Stimulated activated naive B cell treated with anti-CD40 and anti-IgM and Interleukin-4, amounts not matched to agents 10 μg/mL and 1 μg/mL and 100 μg/mL, for 72 hours (primary cell): ENCODE results near the gene LSP1.
A peak's percentile ranks its signal among the peaks of the same experiment; 100 is the strongest.

Experiments
- ATAC-seq, 2 donors: fragments of 150-1000 bp; cut with Tn5 transposase; replicated peaks; 2 replicates each; pipeline ENCODE4 v1.10.0; 2021; ENCODE audit warnings: moderate library complexity in 1 of 2
- DNase-seq: peaks from one replicate; pipeline ENCODE4 v3.0.0; 2021
- H3K27ac Mint-ChIP-seq: one replicate; pipeline ENCODE4 v1.8.0; 2022; ENCODE audit warnings: mild to moderate bottlenecking, mixed read lengths
- H3K27me3 Mint-ChIP-seq, 2 donors: one replicate each; pipeline ENCODE4 v1.8.0; 2022; ENCODE audit warnings: mixed read lengths in 2 of 2
- H3K36me3 Mint-ChIP-seq, 2 donors: one replicate each; pipeline ENCODE4 v1.8.0; 2022; ENCODE audit warnings: mixed read lengths in 2 of 2, mild to moderate bottlenecking in 1 of 2
- H3K4me1 Mint-ChIP-seq, 2 donors: one replicate each; pipeline ENCODE4 v1.8.0; 2022; ENCODE audit warnings: mixed read lengths in 2 of 2, mild to moderate bottlenecking in 1 of 2
- H3K4me3 Mint-ChIP-seq, 2 donors: one replicate each; pipeline ENCODE4 v1.8.0; 2022; ENCODE audit warnings: mild to moderate bottlenecking in 2 of 2, mixed read lengths in 2 of 2, moderate library complexity in 1 of 2
- H3K9me3 Mint-ChIP-seq, 2 donors: one replicate each; pipeline ENCODE4 v1.8.0; 2022; ENCODE audit warnings: mixed read lengths in 2 of 2, mild to moderate bottlenecking in 1 of 2

Gene LSP1

GRCh38 chr11:1819074-1819473, 33.8 kb upstream of the LSP1 start:
- DNase-seq (no peak), ATAC-seq (no peak)
- peaks cover 0 to 3% of the 10 kb centered on the region in 2 donors for H3K36me3 Mint-ChIP-seq
- H3K4me3 Mint-ChIP-seq: no peak overlapping the region
- no peak overlapping the region for H3K27ac Mint-ChIP-seq
- H3K4me1 Mint-ChIP-seq: no peaks in the 10 kb centered on the region
- H3K9me3 Mint-ChIP-seq: peaks cover 7 to 9% of the 10 kb centered on the region in 2 donors
- peaks cover 16 to 35% of the 10 kb centered on the region in 2 donors for H3K27me3 Mint-ChIP-seq

DNA sequence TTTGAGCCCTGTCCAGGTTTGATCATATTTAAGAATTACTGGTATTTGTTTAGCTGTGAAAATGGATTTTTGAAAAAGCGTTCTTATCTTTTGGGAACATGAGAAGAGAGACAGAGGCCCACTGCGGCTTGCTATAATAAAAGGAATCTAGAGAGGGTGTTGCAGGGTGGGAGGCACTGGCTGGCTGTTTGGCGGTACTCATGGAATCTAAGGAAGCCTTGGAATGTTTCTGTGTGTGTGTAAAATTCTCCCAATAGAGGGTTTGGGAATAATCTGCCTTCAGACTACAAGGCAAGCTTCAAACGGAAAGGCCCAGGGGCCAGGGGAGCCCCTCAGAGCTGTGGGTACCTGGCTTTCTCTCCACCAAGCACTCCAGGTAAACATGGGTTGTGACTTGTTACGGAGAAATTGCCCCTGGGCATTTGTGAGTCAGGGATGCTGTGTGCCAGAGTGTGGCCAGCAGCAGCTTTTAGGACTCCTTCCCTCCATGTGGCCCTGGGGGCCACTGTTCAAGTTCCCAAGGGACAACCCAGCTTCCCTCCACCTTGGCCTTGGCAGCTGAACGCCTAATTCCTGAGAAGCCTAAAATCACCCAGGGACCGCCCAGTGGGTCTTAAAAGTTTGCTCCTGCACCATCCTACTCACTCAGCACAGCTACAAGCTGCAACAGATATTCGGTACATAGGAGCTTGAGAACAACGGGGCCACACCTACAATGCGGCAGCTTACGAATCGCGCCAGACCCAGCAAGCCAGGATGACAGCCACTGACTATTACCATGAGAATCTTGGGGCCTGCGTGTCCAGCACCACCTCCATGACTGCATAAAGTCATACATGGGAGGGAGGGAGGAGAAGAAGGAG, 32.2 kb upstream of the LSP1 start:
- H3K36me3 Mint-ChIP-seq: peaks cover 0 to 3% of the 10 kb centered on the region in 2 donors
- peaks cover 7 to 9% of the 10 kb centered on the region in 2 donors for H3K9me3 Mint-ChIP-seq
- ATAC-seq (no peak), DNase-seq (no peak)
- no peaks in the 10 kb centered on the region for H3K4me1 Mint-ChIP-seq
- no peak overlapping the region for H3K27ac Mint-ChIP-seq
- peaks cover 18 to 35% of the 10 kb centered on the region in 2 donors for H3K27me3 Mint-ChIP-seq
- no peak overlapping the region for H3K4me3 Mint-ChIP-seq

- DNase-seq (no peak), ATAC-seq (no peak)
- Mint-ChIP-seq H3K9me3 (peaks cover 7 to 9% of the 10 kb centered on the region in 2 donors), H3K4me3 (no peak overlapping the region), H3K4me1 (no peaks in the 10 kb centered on the region), H3K36me3 (peaks cover 0 to 3% of the 10 kb centered on the region in 2 donors), H3K27me3 (peaks cover 18 to 39% of the 10 kb centered on the region in 2 donors), H3K27ac (no peak overlapping the region)
These were observed 31.3 kb upstream of the LSP1 start for GRCh38 chr11:1821562-1821961.

DNA sequence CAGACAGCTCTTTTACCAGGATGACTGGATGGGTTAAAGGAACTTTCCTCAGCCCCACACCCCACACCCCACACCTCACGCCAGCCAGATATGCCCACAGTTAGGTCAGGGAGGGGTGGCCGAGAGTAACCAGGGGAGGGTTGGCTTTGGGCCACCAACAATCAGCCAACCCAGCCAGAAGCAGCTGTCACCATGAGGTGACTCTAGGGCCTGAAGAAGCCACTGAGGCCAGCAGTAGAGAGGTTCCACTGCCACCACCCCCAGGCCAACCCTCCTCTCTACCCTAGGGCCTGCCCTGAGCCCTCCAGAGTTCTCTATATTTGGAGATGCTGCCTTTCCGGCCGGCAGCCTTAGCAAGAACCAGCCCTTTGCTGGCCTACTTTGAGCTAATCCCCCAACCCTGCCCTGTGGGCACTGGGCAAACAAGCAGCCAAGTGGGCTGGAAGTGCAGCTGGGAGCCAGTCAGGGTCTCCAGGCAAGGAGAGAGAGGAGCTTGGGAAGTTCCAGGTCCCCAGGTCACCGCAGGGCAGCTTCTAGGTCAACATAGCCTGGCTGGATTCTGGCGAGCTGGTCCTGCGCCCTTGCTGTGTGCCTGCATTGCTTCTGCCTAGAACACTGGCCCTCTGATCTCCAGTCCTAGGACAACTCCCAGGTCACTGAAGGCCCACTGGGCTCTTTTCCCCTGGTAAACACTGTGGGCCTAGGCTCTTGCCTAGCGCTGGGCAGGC, 30.1 kb upstream of the LSP1 start:
- DNase-seq (no peak), ATAC-seq (no peak)
- Mint-ChIP-seq H3K9me3 (peaks cover 7 to 9% of the 10 kb centered on the region in 2 donors), H3K4me3 (no peak overlapping the region), H3K36me3 (peaks cover 0 to 3% of the 10 kb centered on the region in 2 donors), H3K27ac (no peak overlapping the region), H3K27me3 (peaks cover 25 to 49% of the 10 kb centered on the region in 2 donors), H3K4me1 (no peaks in the 10 kb centered on the region)

DNA sequence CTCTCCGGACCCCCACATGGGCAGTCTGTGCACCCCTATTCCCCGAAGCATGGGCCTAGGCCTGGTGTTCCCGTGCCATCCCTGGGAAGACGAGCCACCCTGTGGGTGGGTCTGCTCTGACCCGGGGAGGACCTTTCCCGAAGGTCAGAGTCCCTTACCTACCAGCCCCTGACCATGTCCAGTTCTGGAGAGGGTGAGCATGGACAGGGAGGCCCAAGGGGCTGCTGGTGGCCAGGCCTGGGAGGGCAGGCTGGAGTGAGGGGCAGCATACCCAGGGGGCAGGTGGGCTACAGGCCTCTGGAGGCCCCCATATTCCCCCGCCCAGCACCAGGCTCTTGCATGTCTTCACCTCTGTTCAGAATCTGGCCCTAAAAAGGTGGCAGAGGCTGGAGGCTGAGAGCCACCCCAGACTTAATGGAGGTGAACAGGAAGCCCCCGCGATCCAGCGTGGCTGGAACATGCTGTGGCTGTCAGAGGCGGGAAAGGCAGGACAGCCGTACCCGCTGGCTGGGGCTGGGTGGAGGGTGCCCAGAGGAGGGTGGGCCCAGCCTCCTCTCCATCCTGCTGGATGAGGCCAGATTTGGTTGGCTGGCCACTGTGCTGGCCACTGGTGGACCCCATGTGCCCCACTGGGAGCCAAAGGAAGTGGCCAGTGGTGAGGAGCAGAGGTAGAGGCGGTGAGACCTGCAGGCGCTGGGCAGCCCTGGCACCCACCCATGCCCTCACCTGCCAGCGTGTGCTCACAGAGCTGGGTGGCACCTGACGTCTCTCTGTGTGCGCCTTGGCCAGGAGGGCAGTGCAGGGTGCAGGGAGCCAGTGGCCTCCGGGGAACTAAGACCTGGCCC, 29.3 kb upstream of the LSP1 start:
- peaks cover 7 to 9% of the 10 kb centered on the region in 2 donors for H3K9me3 Mint-ChIP-seq
- H3K27ac Mint-ChIP-seq: no peak overlapping the region
- no peaks in the 10 kb centered on the region for H3K4me1 Mint-ChIP-seq
- H3K27me3 Mint-ChIP-seq: peaks cover 29 to 52% of the 10 kb centered on the region in 2 donors
- no peak for DNase-seq
- no peak overlapping the region for H3K4me3 Mint-ChIP-seq
- no peak for ATAC-seq
- H3K36me3 Mint-ChIP-seq: peaks cover 0 to 3% of the 10 kb centered on the region in 2 donors

DNA sequence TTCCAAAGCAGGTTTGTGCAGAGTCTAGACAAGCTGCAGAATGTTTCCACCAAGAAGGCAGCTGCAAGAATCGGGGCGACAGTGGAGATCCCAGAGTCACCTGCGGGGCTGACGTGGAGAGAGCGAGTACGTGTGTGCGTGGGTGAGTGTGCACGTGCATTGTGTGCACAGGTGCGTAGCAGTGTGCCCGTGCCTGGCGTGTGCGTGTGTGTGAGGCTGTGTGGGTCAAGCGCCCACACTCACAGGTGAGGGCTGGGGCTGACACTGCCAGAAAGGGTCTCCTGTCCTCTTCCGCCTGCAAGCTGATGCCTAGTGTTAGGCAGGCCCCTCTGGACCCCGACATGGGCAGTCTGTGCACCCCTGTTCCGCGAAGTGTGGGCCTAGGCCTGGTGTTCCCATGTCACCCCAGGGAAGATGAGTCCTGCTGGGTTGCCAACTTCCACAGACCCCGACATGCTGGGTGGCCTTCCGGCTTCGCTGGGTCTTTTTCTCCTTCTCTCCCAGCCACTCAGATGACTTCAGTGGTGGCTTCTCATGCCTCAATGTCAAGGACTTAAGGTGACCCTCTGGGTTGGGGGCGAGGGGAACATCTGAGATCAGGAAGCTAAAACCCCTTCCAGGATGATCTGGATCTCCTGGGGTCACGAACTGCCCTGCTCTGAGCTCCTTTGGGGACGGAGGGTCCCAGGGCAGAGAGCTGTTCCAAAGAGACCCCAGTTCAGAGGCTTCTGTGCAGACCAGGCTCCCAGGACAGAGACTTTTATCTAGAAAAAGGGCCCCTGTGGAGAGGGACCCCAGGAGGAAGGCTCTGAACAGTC, 28.5 kb upstream of the LSP1 start:
- Mint-ChIP-seq H3K4me3 (no peak overlapping the region), H3K36me3 (peaks cover 0 to 2% of the 10 kb centered on the region in 2 donors), H3K4me1 (no peaks in the 10 kb centered on the region), H3K27me3 (peaks cover 35 to 60% of the 10 kb centered on the region in 2 donors), H3K9me3 (peaks cover 5 to 8% of the 10 kb centered on the region in 2 donors), H3K27ac (no peak overlapping the region)
- DNase-seq (no peak), ATAC-seq (no peak)

- DNase-seq: no peak
- Mint-ChIP-seq H3K27ac (no peak overlapping the region), H3K36me3 (no peaks in the 10 kb centered on the region), H3K27me3 (peaks cover 35 to 63% of the 10 kb centered on the region in 2 donors), H3K9me3 (peaks cover 5% of the 10 kb centered on the region in 2 donors), H3K4me1 (no peaks in the 10 kb centered on the region), H3K4me3 (no peak overlapping the region)
- peak; percentile 73 to 78 for ATAC-seq
These were observed 27.7 kb upstream of the LSP1 start for GRCh38 chr11:1825039-1825740.

GRCh38 chr11:1825785-1826451, 27.0 kb upstream of the LSP1 start:
- no peak for DNase-seq
- peaks cover 35 to 63% of the 10 kb centered on the region in 2 donors for H3K27me3 Mint-ChIP-seq
- peaks cover 5% of the 10 kb centered on the region in 2 donors for H3K9me3 Mint-ChIP-seq
- H3K4me3 Mint-ChIP-seq: no peak overlapping the region
- H3K27ac Mint-ChIP-seq: no peak overlapping the region
- no peaks in the 10 kb centered on the region for H3K4me1 Mint-ChIP-seq
- ATAC-seq: no peak
- H3K36me3 Mint-ChIP-seq: no peaks in the 10 kb centered on the region

- Mint-ChIP-seq H3K4me3 (no peak overlapping the region), H3K36me3 (no peaks in the 10 kb centered on the region), H3K27ac (no peak overlapping the region), H3K4me1 (no peaks in the 10 kb centered on the region), H3K27me3 (peaks cover 28 to 60% of the 10 kb centered on the region in 2 donors), H3K9me3 (peaks cover 0 to 2% of the 10 kb centered on the region in 2 donors)
- DNase-seq (no peak), ATAC-seq (no peak)
These were observed 26.3 kb upstream of the LSP1 start for GRCh38 chr11:1826552-1827094.

DNA sequence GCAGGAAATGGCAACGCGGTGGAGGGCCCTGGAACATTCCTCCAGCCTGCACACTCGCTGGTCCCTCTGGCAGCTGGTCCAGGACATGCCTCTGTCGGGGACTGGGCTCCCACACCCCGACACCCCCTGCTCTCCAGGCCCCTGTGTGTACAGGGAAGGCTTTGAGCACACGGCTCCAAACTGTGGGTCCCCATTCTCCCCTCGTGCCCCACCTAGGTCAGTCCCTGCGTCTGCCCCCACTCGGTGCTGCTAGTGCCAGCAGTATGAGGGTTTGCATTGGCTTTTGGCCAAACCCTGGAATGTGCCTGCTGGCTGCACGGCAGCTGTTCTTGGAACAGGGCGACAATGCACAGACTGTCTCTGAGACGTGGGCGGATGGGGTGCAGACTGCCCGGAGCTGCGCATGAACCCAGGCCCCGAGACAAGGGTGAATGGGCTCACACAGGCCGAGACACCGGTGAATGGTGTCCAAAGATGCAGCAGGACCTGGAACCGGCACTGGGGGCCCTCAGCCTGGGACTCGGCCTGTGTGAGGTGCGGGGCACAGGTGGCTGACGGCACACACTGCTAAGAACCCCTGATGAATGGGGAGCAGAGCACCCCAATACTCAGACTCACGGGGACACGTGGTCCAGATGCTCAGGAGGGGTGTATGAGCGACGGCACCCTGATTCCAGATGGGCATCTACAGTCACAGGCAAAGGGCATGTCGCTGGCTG, 25.6 kb upstream of the LSP1 start:
- no peaks in the 10 kb centered on the region for H3K9me3 Mint-ChIP-seq
- H3K36me3 Mint-ChIP-seq: no peaks in the 10 kb centered on the region
- H3K4me3 Mint-ChIP-seq: no peak overlapping the region
- H3K27me3 Mint-ChIP-seq: peaks cover 29 to 62% of the 10 kb centered on the region in 2 donors
- no peak overlapping the region for H3K27ac Mint-ChIP-seq
- ATAC-seq (no peak), DNase-seq (no peak)
- peaks cover 2 to 5% of the 10 kb centered on the region in 2 donors for H3K4me1 Mint-ChIP-seq

DNA sequence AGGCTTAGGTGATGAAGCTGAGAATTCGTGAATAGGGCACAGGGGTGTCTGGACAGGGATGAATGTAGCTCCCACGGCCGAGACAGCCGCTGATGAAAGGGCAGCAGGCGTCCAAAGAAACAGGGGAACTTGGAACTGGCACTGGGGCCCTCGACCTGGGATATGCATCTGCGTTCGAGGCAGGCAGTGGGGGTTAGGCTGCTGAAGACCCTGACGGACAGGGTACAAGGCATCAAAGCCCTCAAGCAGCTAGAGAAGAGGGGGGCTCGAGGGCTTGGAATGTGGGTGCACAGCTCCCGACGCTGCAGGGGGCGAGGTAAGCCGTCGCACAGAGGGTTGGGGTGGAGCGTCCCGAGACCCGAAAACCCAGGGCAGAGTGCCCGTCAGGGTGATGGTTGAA, 25.0 kb upstream of the LSP1 start:
- Mint-ChIP-seq H3K4me3 (no peak overlapping the region), H3K4me1 (peaks cover 2 to 5% of the 10 kb centered on the region in 2 donors), H3K9me3 (no peaks in the 10 kb centered on the region), H3K27ac (no peak overlapping the region), H3K36me3 (no peaks in the 10 kb centered on the region), H3K27me3 (peaks cover 29 to 62% of the 10 kb centered on the region in 2 donors)
- no peak for DNase-seq
- no peak for ATAC-seq

- Mint-ChIP-seq H3K27me3 (peaks cover 32 to 62% of the 10 kb centered on the region in 2 donors), H3K4me3 (no peak overlapping the region), H3K9me3 (no peaks in the 10 kb centered on the region), H3K4me1 (peaks cover 4 to 5% of the 10 kb centered on the region in 2 donors), H3K27ac (no peak overlapping the region), H3K36me3 (no peaks in the 10 kb centered on the region)
- no peak for ATAC-seq
- DNase-seq: no peak
These were observed 24.3 kb upstream of the LSP1 start for GRCh38 chr11:1828542-1828941.
